22Rv1 (cell line): ENCODE measurements around the gene COBLL1.

ENCODE experiments used
- ZFX ChIP-seq: fragments of 450-650 bp; IDR thresholded peaks from 2 replicates; pipeline ENCODE4 v1.6.1; 2017; ENCODE audit warnings: antibody characterized with exemption, borderline replicate concordance
- TF ChIP-seq, protein P1 (sequence below): fragments of 450-650 bp; IDR thresholded peaks from 2 replicates; pipeline ENCODE4 v1.5.1; 2017; ENCODE audit warnings: mild to moderate bottlenecking

DNA sequence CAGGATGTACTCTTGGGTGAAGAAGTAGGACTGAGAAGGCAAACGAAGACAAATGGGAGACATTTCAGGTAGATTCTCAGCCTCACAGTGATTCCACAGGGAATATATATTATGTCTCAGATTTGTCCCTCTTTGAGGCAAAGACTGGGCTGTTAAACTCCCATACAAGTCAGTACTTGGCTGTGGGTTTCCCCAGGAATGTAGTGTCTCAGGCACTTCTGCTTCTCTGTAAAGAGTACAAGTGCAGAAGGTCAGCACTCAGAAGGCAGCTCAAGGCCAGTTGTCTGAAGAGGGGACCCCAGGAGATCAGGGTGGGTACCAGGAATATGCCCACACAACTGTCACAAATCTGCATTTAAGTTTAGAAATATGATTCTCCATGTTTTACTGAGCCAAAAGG lies 39.9 kb upstream of the COBLL1 start:
- TF ChIP-seq, protein P1, sequence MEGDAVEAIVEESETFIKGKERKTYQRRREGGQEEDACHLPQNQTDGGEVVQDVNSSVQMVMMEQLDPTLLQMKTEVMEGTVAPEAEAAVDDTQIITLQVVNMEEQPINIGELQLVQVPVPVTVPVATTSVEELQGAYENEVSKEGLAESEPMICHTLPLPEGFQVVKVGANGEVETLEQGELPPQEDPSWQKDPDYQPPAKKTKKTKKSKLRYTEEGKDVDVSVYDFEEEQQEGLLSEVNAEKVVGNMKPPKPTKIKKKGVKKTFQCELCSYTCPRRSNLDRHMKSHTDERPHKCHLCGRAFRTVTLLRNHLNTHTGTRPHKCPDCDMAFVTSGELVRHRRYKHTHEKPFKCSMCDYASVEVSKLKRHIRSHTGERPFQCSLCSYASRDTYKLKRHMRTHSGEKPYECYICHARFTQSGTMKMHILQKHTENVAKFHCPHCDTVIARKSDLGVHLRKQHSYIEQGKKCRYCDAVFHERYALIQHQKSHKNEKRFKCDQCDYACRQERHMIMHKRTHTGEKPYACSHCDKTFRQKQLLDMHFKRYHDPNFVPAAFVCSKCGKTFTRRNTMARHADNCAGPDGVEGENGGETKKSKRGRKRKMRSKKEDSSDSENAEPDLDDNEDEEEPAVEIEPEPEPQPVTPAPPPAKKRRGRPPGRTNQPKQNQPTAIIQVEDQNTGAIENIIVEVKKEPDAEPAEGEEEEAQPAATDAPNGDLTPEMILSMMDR = no peak
- TF ChIP-seq ZFX = no peak
